Erythroblast (primary cell): Measurements from ENCODE around the gene PTH1R.

Source experiments
- DNase-seq, 2 experiments: peaks; one replicate each; lab custom pipeline; 2025; lab: John Stamatoyannopoulos, UW
- GATA1 ChIP-seq: IDR thresholded peaks from 2 replicates; pipeline ENCODE4 v1.6.1; 2011; ENCODE audit warnings: low read depth, mild to moderate bottlenecking, control low read depth, low read length, moderate library complexity
- POLR2A ChIP-seq: IDR thresholded peaks from 2 replicates; pipeline ENCODE4 v1.6.1; 2011; ENCODE audit warnings: mild to moderate bottlenecking, low read length

PTH1R gene

GRCh38 chr3:46889381-46890110 is 12.0 kb downstream of the PTH1R start:
- no peak for TF ChIP-seq POLR2A
- no peak for TF ChIP-seq GATA1
- DNase-seq = peak; percentile 44 to 59

DNA sequence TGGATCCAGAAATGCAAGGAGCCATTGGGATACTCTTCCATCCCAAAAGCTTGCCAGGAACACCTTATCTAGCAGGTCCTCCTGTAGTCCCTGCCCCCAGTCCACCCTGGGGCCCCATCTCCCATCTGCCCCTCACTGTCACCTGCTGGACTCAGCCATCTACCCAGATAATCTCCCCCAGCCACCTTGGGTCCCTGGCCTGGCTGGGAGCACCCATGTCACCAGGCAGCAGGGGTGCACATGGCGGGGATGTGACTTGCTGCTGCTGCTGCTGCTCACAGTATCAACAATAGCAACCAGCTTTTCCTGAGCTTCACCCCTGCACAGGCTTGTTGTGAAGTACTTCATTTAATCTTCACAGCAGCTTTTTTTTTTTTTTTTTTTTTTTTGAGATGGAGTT is 12.6 kb downstream of the PTH1R start:
- TF ChIP-seq GATA1 = no peak
- TF ChIP-seq POLR2A = no peak
- peak; percentile 37 to 73 for DNase-seq

DNA sequence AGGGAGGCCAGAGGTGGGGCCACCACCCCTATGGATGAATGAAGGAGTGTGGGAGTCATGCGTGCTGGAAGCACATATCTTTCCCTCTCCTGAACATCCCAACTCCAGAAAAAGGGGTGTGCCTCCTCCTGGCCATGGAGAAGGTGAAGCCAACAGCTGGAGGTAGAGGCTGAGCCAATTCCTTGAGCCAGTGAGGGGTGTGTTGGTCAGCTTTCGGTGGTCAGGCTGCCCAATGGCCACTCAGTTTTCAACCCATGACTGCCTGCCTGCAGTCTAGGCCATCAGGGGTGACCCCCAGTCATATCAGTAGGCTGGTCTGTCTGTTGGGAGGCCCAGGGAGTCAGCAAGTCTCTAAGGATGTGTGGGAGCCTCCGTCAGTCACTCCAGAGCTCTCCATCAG is 13.6 kb downstream of the PTH1R start:
- DNase-seq = no peak
- TF ChIP-seq POLR2A (no peak), GATA1 (no peak)

DNA sequence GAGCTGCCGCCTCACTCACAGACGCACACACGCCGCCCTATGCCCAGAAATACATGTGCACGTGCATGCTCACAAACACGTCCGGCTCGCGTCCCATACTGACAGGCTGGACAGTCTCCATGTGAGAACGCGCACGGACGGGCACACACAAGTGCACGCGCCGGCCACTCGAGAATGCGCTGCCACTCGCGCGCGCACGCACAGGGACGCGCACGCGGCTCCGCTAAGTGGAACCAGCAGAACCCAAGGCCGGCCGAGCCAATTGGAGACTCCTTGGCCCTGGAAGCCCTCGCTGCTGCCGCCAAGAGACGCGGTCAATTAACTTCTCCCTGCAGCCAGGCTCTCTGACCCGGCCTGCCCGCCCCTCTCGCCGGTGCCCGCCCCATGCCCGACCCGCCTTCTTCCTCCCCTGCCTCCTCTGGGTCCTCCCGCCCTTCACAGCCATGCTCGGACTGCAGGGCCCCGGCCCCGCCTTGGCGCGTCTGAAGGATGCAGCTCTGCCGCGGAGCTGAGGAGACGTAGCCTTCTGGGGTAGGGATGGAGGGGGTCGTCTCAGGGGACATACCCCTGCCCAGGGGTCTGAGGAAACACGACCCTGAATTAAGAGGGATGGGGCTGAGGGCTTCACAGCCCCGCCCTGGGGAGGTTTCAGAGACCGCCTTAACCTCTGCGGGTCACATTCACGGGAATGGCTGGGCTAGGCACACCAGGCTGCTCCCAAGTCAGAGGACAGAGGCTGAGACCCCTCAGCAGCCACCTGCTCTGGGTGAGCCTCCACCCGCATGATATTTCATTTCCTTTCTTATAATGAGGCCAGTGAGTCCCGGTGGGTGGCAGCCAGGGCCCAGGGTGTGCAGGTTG is 15.0 kb downstream of the PTH1R start:
- no peak for TF ChIP-seq POLR2A
- DNase-seq = peak; percentile 43 to 55

DNA sequence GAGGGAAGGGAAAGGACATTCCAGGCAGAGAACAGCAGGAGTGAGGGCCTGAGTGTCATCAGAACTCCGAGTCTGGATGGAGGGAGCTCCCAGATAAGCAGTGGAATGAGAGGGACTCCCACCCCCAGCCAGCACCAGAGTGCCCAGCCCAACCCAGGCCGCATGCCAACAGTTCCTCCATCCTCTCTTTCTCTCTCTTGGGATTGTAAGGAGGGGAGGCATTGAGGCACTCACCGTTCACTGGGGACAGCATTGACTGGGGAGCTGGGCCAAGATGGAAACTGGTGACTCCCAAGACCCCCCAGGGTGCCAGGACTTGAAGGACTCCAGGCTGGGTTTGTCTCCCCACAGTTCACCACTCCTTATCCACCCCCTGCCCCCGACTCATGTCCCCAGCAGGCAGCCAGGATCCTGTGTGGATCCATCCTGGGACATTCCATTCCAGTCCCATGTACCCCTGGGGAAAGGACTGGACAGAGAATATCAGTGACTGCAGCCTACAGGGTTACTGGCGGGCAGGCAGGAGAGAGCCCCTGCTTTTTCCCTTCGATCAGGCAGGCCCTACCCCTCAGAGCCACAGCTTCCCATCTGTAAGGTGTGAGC is 15.7 kb downstream of the PTH1R start:
- DNase-seq = no peak
- no peak for TF ChIP-seq GATA1
- no peak for TF ChIP-seq POLR2A

DNA sequence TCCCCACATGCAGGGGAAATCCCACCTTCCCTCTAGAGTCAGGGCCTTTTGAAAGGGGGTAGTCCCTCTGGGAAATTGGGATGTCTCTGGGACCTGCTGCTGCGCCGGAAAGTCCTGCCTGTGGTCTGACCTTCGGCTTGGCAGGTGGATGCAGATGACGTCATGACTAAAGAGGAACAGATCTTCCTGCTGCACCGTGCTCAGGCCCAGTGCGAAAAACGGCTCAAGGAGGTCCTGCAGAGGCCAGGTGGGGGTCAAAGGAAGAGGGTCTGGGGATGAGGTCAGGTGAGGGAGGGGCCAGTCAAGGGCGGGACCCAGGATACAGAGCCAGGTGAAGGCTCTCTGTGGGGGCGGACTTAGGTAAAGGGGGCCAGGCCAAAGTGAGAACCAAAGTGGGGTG is 16.2 kb downstream of the PTH1R start:
- TF ChIP-seq GATA1 (no peak), POLR2A (no peak)

GRCh38 chr3:46894256-46894655 is 16.7 kb downstream of the PTH1R start:
- DNase-seq = no peak
- no peak for TF ChIP-seq GATA1
- TF ChIP-seq POLR2A = no peak

More for the DNA sequence above, 16.2 kb downstream of the PTH1R start:
- DNase-seq = no peak

DNA sequence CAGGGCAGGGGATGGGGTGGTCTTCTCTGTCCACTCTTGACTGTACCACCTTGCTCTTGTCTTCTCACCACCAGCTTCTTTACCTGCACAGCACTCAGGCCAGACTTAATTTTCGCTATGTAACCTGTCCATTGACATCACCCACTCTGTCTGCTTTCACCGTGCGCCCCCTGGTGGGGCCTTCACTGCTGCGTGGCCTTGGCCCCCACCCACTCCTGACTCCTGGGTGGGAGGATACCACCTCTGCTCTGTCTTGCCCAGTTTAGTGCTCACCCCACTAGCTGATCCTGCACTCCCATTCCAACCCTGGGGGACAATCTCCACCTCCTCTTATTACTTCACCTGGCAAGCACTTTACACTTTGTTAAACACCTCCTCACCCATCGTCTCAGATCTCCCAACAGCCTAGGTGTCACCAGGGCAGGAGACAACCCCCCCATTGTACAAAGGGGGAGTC is 17.7 kb downstream of the PTH1R start:
- peak; percentile 58 to 77 for DNase-seq
- no peak for TF ChIP-seq POLR2A
- no peak for TF ChIP-seq GATA1

GRCh38 chr3:46895761-46896160 is 18.2 kb downstream of the PTH1R start:
- no peak for DNase-seq
- TF ChIP-seq GATA1 = no peak
- no peak for TF ChIP-seq POLR2A

- no peak for DNase-seq
- TF ChIP-seq POLR2A (no peak), GATA1 (no peak)
Observed at GRCh38 chr3:46896386-46896785, 18.9 kb downstream of the PTH1R start.

GRCh38 chr3:46897031-46897430 is 19.5 kb downstream of the PTH1R start:
- TF ChIP-seq GATA1 (no peak), POLR2A (no peak)
- no peak for DNase-seq

GRCh38 chr3:46897829-46898320 is 20.4 kb downstream of the PTH1R start:
- DNase-seq = no peak
- TF ChIP-seq POLR2A (no peak), GATA1 (no peak)

DNA sequence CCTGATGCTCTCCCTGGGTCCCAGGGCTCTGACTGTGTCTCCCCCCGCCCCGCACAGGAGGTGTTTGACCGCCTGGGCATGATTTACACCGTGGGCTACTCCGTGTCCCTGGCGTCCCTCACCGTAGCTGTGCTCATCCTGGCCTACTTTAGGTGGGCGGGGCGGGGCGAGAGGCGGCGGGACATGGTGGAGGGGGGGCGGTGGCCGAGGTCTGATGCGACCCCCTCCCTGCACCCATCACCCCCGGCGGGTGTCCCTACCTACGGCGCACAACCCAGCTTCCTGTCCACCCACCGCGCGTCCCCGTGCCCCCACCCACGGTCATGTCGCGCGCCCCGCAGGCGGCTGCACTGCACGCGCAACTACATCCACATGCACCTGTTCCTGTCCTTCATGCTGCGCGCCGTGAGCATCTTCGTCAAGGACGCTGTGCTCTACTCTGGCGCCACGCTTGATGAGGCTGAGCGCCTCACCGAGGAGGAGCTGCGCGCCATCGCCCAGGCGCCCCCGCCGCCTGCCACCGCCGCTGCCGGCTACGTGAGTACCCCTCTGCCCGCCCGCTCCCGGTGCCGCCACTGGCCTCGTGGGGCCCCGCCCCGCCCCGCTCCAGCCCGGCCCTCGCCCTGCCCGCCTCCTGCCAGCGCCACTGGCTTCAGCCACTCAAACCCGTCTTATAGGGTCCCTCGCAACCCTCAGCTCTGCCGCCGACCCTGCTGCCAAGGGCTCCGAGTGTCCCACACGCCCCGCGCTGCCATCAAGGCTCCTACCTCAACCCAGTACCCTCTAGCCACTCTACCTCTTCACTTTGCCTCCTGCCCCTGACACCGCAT is 21.0 kb downstream of the PTH1R start:
- TF ChIP-seq POLR2A (no peak), GATA1 (no peak)
- DNase-seq = no peak
